SK-N-SH treated with all-trans-retinoic acid at 6 μM for 48 hours (cell line): ENCODE measurements around the gene GRIK5.
"Not testable (repeated sequence)": the region's sequence is repeated elsewhere in the genome, so short reads cannot be mapped to it uniquely, and the experiment has no call there.

Experiments used
- ATAC-seq: fragments of 200-7000 bp; cut with Tn5 transposase; 3 replicates; pipeline ENCODE4 v1.9.1; 2020; ENCODE audit warnings: mild to moderate bottlenecking, moderate library complexity
- ARNTL ChIP-seq: fragments of 450-650 bp; formaldehyde crosslinking; IDR thresholded peaks from 2 replicates; pipeline ENCODE4 v1.5.0; 2020; ENCODE audit warnings: low read depth, mild to moderate bottlenecking, moderate library complexity, borderline replicate concordance
- BACH2 ChIP-seq: fragments of 250-450 bp; sonication (Bioruptor Pico); IDR thresholded peaks from 2 replicates; pipeline ENCODE4 v1.9.0; 2021; ENCODE audit warnings: mild to moderate bottlenecking, borderline replicate concordance
- ESRRG ChIP-seq: fragments of 250-450 bp; sonication (Bioruptor Pico); IDR thresholded peaks from 2 replicates; pipeline ENCODE4 v1.6.1; 2021; ENCODE audit warnings: mild to moderate bottlenecking
- GLIS3 ChIP-seq: fragments of 250-450 bp; sonication (Bioruptor Pico); IDR thresholded peaks from 2 replicates; pipeline ENCODE4 v1.5.0; 2020; ENCODE audit warnings: mild to moderate bottlenecking, moderate library complexity
- ISL1 ChIP-seq: fragments of 250-450 bp; sonication (Bioruptor Pico); IDR thresholded peaks from 2 replicates; pipeline ENCODE4 v2.1.2; 2022; ENCODE audit warnings: mild to moderate bottlenecking, moderate library complexity
- OSR1 ChIP-seq: fragments of 250-450 bp; sonication (Bioruptor Pico); IDR thresholded peaks from 2 replicates; pipeline ENCODE4 v1.8.0; 2022; ENCODE audit warnings: moderate library complexity, mild to moderate bottlenecking, inconsistent platforms
- PPARA ChIP-seq: fragments of 250-450 bp; sonication (Bioruptor Pico); IDR thresholded peaks from 2 replicates; pipeline ENCODE4 v1.5.0; 2020; ENCODE audit warnings: mild to moderate bottlenecking, borderline replicate concordance
- SNAI2 ChIP-seq: fragments of 250-450 bp; sonication (Bioruptor Pico); IDR thresholded peaks from 2 replicates; pipeline ENCODE4 v1.5.0; 2020; ENCODE audit warnings: mild to moderate bottlenecking, moderate library complexity
- TCF4 ChIP-seq: fragments of 250-450 bp; sonication (Bioruptor Pico); IDR thresholded peaks from 2 replicates; pipeline ENCODE4 v1.8.0; 2021; ENCODE audit warnings: mild to moderate bottlenecking, moderate library complexity, borderline replicate concordance
- TOX ChIP-seq: fragments of 250-450 bp; sonication (Bioruptor Pico); IDR thresholded peaks from 2 replicates; pipeline ENCODE4 v1.8.0; 2021; ENCODE audit warnings: mild to moderate bottlenecking, moderate library complexity, borderline replicate concordance
- ZC3H10 ChIP-seq: fragments of 250-450 bp; sonication (Bioruptor Pico); IDR thresholded peaks from 2 replicates; pipeline ENCODE4 v1.5.1; 2021; ENCODE audit warnings: mild to moderate bottlenecking, moderate library complexity
- ZFP3 ChIP-seq: fragments of 250-450 bp; sonication (Bioruptor Pico); IDR thresholded peaks from 2 replicates; pipeline ENCODE4 v1.5.0; 2020; ENCODE audit warnings: mild to moderate bottlenecking, moderate library complexity
- ZFP30 ChIP-seq: fragments of 450-650 bp; formaldehyde crosslinking; IDR thresholded peaks from 2 replicates; pipeline ENCODE4 v1.5.0; 2022; ENCODE audit warnings: mild to moderate bottlenecking, moderate library complexity
- ZNF565 ChIP-seq: fragments of 450-650 bp; formaldehyde crosslinking; conservative IDR thresholded peaks from 2 replicates; pipeline ENCODE4 v1.5.0; 2020; ENCODE audit warnings: low read depth, mild to moderate bottlenecking, moderate library complexity
- ZNF70 ChIP-seq: fragments of 450-650 bp; formaldehyde crosslinking; IDR thresholded peaks from 2 replicates; pipeline ENCODE4 v1.5.0; 2020; ENCODE audit warnings: mild to moderate bottlenecking, moderate library complexity
- TF ChIP-seq, protein P1 (sequence below): fragments of 250-450 bp; sonication (Bioruptor Pico); IDR thresholded peaks from 2 replicates; pipeline ENCODE4 v1.5.1; 2021; ENCODE audit warnings: mild to moderate bottlenecking, moderate library complexity
- TF ChIP-seq, protein P2 (sequence below): fragments of 250-450 bp; sonication (Bioruptor Pico); IDR thresholded peaks from 2 replicates; pipeline ENCODE4 v1.5.0; 2020; ENCODE audit warnings: mild to moderate bottlenecking, moderate library complexity
- TF ChIP-seq, protein P3 (sequence below): fragments of 250-450 bp; sonication (Bioruptor Pico); IDR thresholded peaks from 2 replicates; pipeline ENCODE4 v1.8.0; 2020; ENCODE audit warnings: mild to moderate bottlenecking, moderate library complexity, borderline replicate concordance
- TF ChIP-seq, protein P4 (sequence below): fragments of 250-450 bp; sonication (Bioruptor Pico); IDR thresholded peaks from 2 replicates; pipeline ENCODE4 v1.8.0; 2021; ENCODE audit warnings: low read depth, mild to moderate bottlenecking, moderate library complexity, borderline replicate concordance
- TF ChIP-seq, protein P5 (sequence below): fragments of 250-450 bp; sonication (Bioruptor Pico); IDR thresholded peaks from 2 replicates; pipeline ENCODE4 v1.5.1; 2020; ENCODE audit warnings: low read depth, mild to moderate bottlenecking, moderate library complexity

GRIK5 gene

DNA sequence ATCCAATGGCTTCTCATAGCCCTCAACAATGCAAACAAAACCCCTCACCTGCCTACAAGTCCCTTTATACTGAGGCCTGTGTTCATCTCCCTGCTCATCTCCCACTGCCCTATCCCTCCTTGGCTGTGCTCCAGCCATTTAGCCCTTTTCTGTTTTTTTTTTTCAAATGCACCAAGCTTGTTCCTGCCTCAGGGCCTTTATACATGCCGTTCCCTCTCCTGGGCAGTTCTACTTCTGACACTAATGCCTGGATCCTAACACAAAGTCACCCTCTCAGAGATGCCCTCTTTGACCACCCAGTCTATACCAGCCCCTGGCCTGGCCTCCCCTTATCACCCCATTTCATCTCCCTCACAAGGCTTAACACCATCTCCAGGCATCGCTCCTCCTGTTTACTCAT, 32.9 kb upstream of the GRIK5 start:
- no peak for ATAC-seq
- no peak for TF ChIP-seq ZFP30 (CRISPR knock-in tag)
- TF ChIP-seq ESRRG = no peak
- TF ChIP-seq ZC3H10 (CRISPR knock-in tag) = no peak
- no peak for TF ChIP-seq TOX (CRISPR knock-in tag)
- no peak for TF ChIP-seq PPARA (CRISPR knock-in tag)
- no peak for TF ChIP-seq ISL1 (CRISPR knock-in tag)
- TF ChIP-seq, protein P1, sequence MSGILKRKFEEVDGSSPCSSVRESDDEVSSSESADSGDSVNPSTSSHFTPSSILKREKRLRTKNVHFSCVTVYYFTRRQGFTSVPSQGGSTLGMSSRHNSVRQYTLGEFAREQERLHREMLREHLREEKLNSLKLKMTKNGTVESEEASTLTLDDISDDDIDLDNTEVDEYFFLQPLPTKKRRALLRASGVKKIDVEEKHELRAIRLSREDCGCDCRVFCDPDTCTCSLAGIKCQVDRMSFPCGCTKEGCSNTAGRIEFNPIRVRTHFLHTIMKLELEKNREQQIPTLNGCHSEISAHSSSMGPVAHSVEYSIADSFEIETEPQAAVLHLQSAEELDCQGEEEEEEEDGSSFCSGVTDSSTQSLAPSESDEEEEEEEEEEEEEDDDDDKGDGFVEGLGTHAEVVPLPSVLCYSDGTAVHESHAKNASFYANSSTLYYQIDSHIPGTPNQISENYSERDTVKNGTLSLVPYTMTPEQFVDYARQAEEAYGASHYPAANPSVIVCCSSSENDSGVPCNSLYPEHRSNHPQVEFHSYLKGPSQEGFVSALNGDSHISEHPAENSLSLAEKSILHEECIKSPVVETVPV (CRISPR knock-in tag) = no peak
- no peak for TF ChIP-seq ARNTL
- no peak for TF ChIP-seq ZNF565
- TF ChIP-seq SNAI2 (CRISPR knock-in tag) = no peak
- TF ChIP-seq, protein P2, sequence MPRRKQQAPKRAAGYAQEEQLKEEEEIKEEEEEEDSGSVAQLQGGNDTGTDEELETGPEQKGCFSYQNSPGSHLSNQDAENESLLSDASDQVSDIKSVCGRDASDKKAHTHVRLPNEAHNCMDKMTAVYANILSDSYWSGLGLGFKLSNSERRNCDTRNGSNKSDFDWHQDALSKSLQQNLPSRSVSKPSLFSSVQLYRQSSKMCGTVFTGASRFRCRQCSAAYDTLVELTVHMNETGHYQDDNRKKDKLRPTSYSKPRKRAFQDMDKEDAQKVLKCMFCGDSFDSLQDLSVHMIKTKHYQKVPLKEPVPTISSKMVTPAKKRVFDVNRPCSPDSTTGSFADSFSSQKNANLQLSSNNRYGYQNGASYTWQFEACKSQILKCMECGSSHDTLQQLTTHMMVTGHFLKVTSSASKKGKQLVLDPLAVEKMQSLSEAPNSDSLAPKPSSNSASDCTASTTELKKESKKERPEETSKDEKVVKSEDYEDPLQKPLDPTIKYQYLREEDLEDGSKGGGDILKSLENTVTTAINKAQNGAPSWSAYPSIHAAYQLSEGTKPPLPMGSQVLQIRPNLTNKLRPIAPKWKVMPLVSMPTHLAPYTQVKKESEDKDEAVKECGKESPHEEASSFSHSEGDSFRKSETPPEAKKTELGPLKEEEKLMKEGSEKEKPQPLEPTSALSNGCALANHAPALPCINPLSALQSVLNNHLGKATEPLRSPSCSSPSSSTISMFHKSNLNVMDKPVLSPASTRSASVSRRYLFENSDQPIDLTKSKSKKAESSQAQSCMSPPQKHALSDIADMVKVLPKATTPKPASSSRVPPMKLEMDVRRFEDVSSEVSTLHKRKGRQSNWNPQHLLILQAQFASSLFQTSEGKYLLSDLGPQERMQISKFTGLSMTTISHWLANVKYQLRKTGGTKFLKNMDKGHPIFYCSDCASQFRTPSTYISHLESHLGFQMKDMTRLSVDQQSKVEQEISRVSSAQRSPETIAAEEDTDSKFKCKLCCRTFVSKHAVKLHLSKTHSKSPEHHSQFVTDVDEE (CRISPR knock-in tag) = no peak
- no peak for TF ChIP-seq BACH2 (CRISPR knock-in tag)

DNA sequence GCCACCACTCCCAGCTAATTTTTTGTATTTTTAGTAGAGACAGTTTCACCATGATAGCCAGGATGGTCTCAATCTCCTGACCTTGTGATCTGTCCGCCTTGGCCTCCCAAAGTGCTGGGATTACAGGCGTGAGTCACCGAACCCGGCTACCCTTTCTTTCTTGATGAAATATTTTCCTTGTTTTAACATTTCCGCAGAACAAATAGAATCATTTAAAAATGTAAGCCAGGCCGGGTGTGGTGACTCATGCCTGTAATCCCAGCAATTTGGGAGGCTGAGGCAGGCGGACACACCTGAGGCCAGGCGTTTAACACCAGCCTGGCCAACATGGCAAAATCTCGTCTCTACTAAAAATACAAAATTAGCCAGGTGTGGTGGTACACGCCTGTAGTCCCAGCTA, 30.2 kb upstream of the GRIK5 start:
- not testable (repeated sequence) for ATAC-seq

DNA sequence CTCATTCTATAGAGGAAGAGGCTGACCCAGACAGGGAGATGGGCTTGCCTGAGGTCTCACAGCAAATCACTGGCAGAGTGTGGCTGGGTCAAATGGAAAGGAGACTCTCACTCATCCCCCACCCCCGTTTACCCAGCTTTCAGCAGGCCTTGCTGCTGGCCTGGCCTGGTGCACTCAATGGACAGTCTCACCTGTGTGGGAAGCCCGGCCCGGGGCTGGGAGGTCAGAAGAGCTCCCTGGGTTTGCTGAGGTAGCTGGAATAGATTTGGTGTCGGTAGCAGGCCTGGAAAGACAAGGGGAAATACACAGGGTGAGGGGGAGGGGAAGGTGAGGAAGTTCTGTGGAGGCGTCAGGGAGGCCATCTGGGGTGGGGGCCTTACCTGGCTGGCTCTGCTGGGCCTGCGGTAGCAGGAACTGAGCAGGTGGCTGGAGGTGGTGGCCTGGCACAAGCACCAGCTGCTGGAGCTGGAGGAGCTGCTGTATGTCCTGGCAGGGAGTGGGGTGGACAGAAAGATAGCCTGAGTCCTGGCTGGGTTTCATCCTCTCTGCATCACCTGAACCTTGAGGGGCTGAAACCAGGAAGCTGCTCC, 29.4 kb upstream of the GRIK5 start:
- no peak for ATAC-seq
- TF ChIP-seq ZFP30 (CRISPR knock-in tag) (no peak), PPARA (CRISPR knock-in tag) (no peak), OSR1 (CRISPR knock-in tag) (no peak)

DNA sequence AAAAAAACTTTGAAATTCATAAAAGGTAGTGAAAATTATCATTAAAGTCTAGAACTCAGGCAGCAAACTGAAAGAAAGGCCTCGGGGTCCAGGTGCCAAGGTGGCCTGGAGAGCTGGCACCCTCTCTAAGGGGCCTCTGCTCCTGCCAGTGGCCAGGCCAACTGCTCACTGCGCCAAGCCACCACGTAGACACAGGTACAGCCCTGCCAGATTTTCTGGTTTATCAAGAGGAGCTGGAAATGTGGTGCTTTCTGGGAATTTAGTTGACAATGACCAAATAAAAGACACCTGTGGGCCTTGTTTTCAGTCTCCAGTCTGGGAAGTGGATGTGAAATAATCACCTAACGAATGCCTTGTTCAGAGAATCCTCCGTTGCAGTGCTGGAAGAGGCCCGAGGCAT, 28.8 kb upstream of the GRIK5 start:
- ATAC-seq = no peak
- TF ChIP-seq GLIS3 (CRISPR knock-in tag) (no peak), ISL1 (CRISPR knock-in tag) (no peak), OSR1 (CRISPR knock-in tag) (no peak), TCF4 (no peak), BACH2 (CRISPR knock-in tag) (no peak), SNAI2 (CRISPR knock-in tag) (no peak), TOX (CRISPR knock-in tag) (no peak), ZNF565 (no peak), ZFP3 (CRISPR knock-in tag) (no peak), ZNF70 (CRISPR knock-in tag) (no peak), PPARA (CRISPR knock-in tag) (no peak), ZFP30 (CRISPR knock-in tag) (no peak), ZC3H10 (CRISPR knock-in tag) (no peak), ESRRG (no peak)
- TF ChIP-seq, protein P1 (CRISPR knock-in tag) = no peak
- TF ChIP-seq, protein P2 (CRISPR knock-in tag) = no peak
- TF ChIP-seq, protein P3, sequence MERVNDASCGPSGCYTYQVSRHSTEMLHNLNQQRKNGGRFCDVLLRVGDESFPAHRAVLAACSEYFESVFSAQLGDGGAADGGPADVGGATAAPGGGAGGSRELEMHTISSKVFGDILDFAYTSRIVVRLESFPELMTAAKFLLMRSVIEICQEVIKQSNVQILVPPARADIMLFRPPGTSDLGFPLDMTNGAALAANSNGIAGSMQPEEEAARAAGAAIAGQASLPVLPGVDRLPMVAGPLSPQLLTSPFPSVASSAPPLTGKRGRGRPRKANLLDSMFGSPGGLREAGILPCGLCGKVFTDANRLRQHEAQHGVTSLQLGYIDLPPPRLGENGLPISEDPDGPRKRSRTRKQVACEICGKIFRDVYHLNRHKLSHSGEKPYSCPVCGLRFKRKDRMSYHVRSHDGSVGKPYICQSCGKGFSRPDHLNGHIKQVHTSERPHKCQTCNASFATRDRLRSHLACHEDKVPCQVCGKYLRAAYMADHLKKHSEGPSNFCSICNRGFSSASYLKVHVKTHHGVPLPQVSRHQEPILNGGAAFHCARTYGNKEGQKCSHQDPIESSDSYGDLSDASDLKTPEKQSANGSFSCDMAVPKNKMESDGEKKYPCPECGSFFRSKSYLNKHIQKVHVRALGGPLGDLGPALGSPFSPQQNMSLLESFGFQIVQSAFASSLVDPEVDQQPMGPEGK (CRISPR knock-in tag) = no peak
- TF ChIP-seq, protein P4, sequence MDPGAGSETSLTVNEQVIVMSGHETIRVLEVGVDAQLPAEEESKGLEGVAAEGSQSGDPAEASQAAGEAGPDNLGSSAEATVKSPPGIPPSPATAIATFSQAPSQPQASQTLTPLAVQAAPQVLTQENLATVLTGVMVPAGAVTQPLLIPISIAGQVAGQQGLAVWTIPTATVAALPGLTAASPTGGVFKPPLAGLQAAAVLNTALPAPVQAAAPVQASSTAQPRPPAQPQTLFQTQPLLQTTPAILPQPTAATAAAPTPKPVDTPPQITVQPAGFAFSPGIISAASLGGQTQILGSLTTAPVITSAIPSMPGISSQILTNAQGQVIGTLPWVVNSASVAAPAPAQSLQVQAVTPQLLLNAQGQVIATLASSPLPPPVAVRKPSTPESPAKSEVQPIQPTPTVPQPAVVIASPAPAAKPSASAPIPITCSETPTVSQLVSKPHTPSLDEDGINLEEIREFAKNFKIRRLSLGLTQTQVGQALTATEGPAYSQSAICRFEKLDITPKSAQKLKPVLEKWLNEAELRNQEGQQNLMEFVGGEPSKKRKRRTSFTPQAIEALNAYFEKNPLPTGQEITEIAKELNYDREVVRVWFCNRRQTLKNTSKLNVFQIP (CRISPR knock-in tag) = no peak
- TF ChIP-seq, protein P5, sequence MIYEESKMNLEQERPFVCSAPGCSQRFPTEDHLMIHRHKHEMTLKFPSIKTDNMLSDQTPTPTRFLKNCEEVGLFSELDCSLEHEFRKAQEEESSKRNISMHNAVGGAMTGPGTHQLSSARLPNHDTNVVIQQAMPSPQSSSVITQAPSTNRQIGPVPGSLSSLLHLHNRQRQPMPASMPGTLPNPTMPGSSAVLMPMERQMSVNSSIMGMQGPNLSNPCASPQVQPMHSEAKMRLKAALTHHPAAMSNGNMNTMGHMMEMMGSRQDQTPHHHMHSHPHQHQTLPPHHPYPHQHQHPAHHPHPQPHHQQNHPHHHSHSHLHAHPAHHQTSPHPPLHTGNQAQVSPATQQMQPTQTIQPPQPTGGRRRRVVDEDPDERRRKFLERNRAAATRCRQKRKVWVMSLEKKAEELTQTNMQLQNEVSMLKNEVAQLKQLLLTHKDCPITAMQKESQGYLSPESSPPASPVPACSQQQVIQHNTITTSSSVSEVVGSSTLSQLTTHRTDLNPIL = no peak
